Measurements from ENCODE around the gene CRB2.
"Not testable (repeated sequence)": the region's sequence is repeated elsewhere in the genome, so short reads cannot be mapped to it uniquely, and the experiment has no call there.

CRB2 gene

GRCh38 chr9:123327697-123328100 is 28.3 kb upstream of the CRB2 start:
- no peak for TF ChIP-seq CTCF (IDR thresholded peaks at IDR 0.05; ENCODE audit: insufficient read depth, low read depth, low read length, missing control alignments)
- no peak overlapping the region for H3K4me3 ChIP-seq (ENCODE audit: low read length)
- DNase-seq (ENCODE audit: low read depth) = peak; percentile 91

GRCh38 chr9:123329329-123329955 is 26.6 kb upstream of the CRB2 start:
- TF ChIP-seq CTCF (IDR thresholded peaks at IDR 0.05; ENCODE audit: insufficient read depth, low read depth, low read length, missing control alignments) = no peak
- peak; percentile 66 for DNase-seq (ENCODE audit: low read depth)
- no peak overlapping the region for H3K4me3 ChIP-seq (ENCODE audit: low read length)

GRCh38 chr9:123331346-123332060 is 24.5 kb upstream of the CRB2 start:
- no peak overlapping the region for H3K4me3 ChIP-seq (ENCODE audit: low read length)
- no peak for TF ChIP-seq CTCF (IDR thresholded peaks at IDR 0.05; ENCODE audit: insufficient read depth, low read depth, low read length, missing control alignments)
- DNase-seq (ENCODE audit: low read depth) = no peak

DNA sequence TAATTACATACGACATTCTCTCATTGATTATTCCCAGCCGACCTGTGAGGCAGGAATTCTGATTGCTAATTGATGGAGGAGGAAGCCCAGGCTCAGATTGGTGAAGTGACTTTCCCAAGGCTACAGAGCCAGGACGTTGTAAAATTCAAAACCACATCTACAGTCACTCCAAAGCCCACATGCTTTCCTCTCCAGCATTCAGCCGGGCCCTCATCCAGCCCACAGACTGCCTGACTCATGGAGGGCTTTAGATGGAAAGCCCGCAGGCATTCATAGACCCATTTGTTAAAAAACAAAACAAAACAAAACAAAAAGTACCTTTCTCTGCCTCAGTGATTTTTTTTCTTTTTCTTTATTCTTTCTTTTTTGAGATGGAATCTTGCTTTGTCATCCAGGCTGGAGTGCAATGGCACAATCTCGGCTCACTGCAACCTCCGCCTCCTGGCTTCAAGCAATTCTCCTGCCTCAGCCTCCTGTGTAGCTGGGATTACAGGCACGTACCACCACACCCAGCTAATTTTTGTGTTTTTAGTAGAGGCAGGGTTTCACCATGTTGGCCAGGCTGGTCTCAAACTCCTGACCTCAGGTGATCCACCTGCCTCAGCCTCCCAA is 22.8 kb upstream of the CRB2 start:
- H3K4me3 ChIP-seq (ENCODE audit: low read length); DNase-seq (ENCODE audit: low read depth): not testable (repeated sequence)

- no peak overlapping the region for H3K4me3 ChIP-seq (ENCODE audit: low read length)
- TF ChIP-seq CTCF (IDR thresholded peaks at IDR 0.05; ENCODE audit: insufficient read depth, low read depth, low read length, missing control alignments) = no peak
- DNase-seq (ENCODE audit: low read depth) = no peak
Measured at GRCh38 chr9:123334639-123335038, 21.4 kb upstream of the CRB2 start.

DNA sequence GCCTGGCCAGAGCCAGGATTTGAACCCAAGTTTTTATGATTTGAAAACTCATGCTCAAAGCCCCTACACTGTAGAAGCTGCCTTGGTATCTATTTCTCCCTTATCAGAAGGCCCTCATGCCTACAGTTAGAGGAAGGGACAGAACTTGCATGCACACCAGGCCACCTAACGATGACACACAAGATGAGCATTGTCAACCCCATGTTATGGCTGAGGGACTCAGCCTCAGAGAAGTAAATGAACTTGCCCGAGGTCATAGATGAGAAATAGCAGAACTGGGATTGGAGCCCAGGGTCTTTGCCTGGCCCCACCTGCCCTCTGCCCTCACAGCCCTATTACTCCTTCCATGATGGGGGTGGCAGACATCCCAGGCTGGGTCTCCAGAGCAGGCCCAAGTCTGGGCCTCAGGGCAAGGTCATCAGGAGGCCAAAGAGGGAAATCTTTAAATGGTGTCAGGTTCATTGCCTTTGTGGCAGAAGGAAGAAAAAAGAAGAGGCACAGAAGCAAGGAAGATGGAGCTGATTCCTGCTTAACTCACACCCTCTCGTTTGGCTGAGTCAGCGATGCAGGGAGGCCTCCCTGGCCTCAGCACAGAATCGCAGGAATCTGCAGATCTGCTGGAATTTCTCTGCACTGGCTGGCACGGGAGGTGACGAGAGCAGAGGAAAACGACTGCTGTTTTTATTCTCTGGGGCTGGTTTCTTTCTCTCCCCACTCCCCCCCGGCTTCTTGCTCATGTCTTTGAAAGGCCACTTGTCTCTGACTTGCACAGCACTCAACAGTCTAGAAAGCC is 20.6 kb upstream of the CRB2 start:
- DNase-seq (ENCODE audit: low read depth) = peak; percentile 57
- H3K4me3 ChIP-seq (ENCODE audit: low read length) = no peak overlapping the region
- no peak for TF ChIP-seq CTCF (IDR thresholded peaks at IDR 0.05; ENCODE audit: insufficient read depth, low read depth, low read length, missing control alignments)

DNA sequence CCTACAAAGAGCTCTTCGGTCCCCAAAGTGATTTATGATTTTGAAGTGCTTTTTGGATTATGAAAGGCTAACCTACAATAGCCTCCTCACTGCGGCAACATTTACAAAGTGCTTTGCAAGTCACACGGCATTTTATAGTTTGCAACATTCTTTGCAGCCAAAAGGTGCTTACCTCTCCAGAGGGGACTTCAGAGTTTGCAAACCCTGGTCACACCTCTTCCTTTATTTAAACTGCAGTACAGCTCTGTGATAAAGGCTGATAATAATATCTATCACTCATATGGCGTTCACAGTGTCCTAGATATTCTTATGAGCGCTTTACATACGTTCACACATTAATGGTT is 20.0 kb upstream of the CRB2 start:
- no peak overlapping the region for H3K4me3 ChIP-seq (ENCODE audit: low read length)
- TF ChIP-seq CTCF (IDR thresholded peaks at IDR 0.05; ENCODE audit: insufficient read depth, low read depth, low read length, missing control alignments) = no peak
- no peak for DNase-seq (ENCODE audit: low read depth)
